Caco-2 (cell line): ENCODE measurements around the gene KDM6A. TPM values are rescaled to one million over a fixed set of nuclear protein-coding genes. Genes with fewer than 3 reads are reported as not detected.
A peak's percentile ranks its signal among the peaks of the same experiment; 100 is the strongest.
"Not testable (repeated sequence)": the region's sequence is repeated elsewhere in the genome, so short reads cannot be mapped to it uniquely, and the experiment has no call there.

Experiments
- BruUV-seq: library from RNA; stranded (reverse); fragments of 400-500 nt; replicated peaks from 2 replicates; lab custom pipeline; 2021; lab: Mats Ljungman, UMichigan
- CTCF ChIA-PET: fragments of 300-600 bp; sonication (Branson Sonifier 250); formaldehyde crosslinking; loops from one replicate; lab custom pipeline; 2022; ENCODE audit warnings: antibody characterized with exemption; lab: Charles Lee
- POLR2A ChIA-PET: fragments of 300-600 bp; sonication (Branson Sonifier 250); formaldehyde crosslinking; loops from one replicate; lab custom pipeline; 2022; ENCODE audit warnings: antibody characterized with exemption; lab: Charles Lee
- DNase-seq, 2 experiments: peaks; one replicate each; pipeline versions ENCODE4 v3.0.0 to v3.0.0-alpha.2; 2020 to 2022
- H3K27me3 ChIP-seq: replicated peaks from 2 replicates; pipeline ENCODE4 v1.6.0; 2011; ENCODE audit warnings: low read length; ENCODE audit not compliant: control insufficient read depth, insufficient read depth
- H3K36me3 ChIP-seq: 2 replicates; pipeline ENCODE4 v1.5.1; 2011; ENCODE audit warnings: low read length; ENCODE audit not compliant: control insufficient read depth, insufficient read depth
- H3K4me1 ChIP-seq: fragments of 250-450 bp; sonication (Bioruptor Pico); 2 replicates; pipeline ENCODE4 v1.5.1; 2020; ENCODE audit warnings: mild to moderate bottlenecking
- H3K4me3 ChIP-seq: 2 replicates; pipeline ENCODE4 v1.5.1; 2011; ENCODE audit warnings: low read depth, mild to moderate bottlenecking, control low read depth, low read length
- H3K9me3 ChIP-seq: fragments of 250-450 bp; sonication (Bioruptor Pico); 2 replicates; pipeline ENCODE4 v1.5.1; 2020; ENCODE audit warnings: mild to moderate bottlenecking, moderate library complexity
- H3K27ac Mint-ChIP-seq: one replicate; pipeline ENCODE4 v1.8.0; 2022; ENCODE audit warnings: mixed read lengths; ENCODE audit not compliant: unreplicated experiment
- H3K27me3 Mint-ChIP-seq: one replicate; pipeline ENCODE4 v1.8.0; 2022; ENCODE audit warnings: mixed read lengths; ENCODE audit not compliant: insufficient read depth, unreplicated experiment
- H3K36me3 Mint-ChIP-seq: one replicate; pipeline ENCODE4 v1.8.0; 2022; ENCODE audit warnings: mild to moderate bottlenecking, mixed read lengths; ENCODE audit not compliant: insufficient read depth, unreplicated experiment
- H3K4me1 Mint-ChIP-seq: one replicate; pipeline ENCODE4 v1.8.0; 2022; ENCODE audit warnings: low read depth, mixed read lengths; ENCODE audit not compliant: unreplicated experiment
- H3K4me3 Mint-ChIP-seq: one replicate; pipeline ENCODE4 v1.8.0; 2022; ENCODE audit warnings: mild to moderate bottlenecking, moderate library complexity, mixed read lengths; ENCODE audit not compliant: unreplicated experiment
- H3K9me3 Mint-ChIP-seq: one replicate; pipeline ENCODE4 v1.8.0; 2022; ENCODE audit warnings: mixed read lengths; ENCODE audit not compliant: unreplicated experiment
- CTCF ChIP-seq, 2 experiments: fragments of 200-600 bp in 1 of 2; IDR thresholded peaks; 1 replicate in 1 of 2; 2 replicates in 1 of 2; pipeline versions ENCODE4 v1.5.1 to v1.8.0; 2011 to 2022; ENCODE audit warnings: antibody characterized with exemption in 1 of 2, control low read depth in 1 of 2, inconsistent platforms in 1 of 2, low read depth in 1 of 2, low read length in 1 of 2, mild to moderate bottlenecking in 1 of 2, moderate library complexity in 1 of 2; ENCODE audit not compliant: insufficient read depth in 1 of 2, severe bottlenecking in 1 of 2, unreplicated experiment in 1 of 2
- intact Hi-C: fragments of 100-400 bp; cut with micrococcal nuclease; formaldehyde crosslinking; loops from one replicate; pipeline ENCODE4 v1.10.0; 2022; ENCODE audit not compliant: unreplicated experiment
- total RNA-seq: library from RNA; stranded (reverse); gene quantifications from 2 replicates; pipeline ENCODE4 v1.2.3, GENCODE V29; 2022

The KDM6A gene
- total RNA-seq, 1 experiment from 2014 or later, result 34.2 TPM

- intact Hi-C loops, result no loop called here
- Histone ChIP-seq H3K36me3 (no peaks in the 10 kb centered on the region), H3K27me3 (no peaks in the 10 kb centered on the region), H3K4me3 (no peak overlapping the region), H3K9me3 (no peaks in the 10 kb centered on the region), H3K4me1 (0 out of 2 replicates have a peak, but pooled peaks cover 3% of the 10 kb centered on the region)
- Mint-ChIP-seq H3K4me3 (no peak overlapping the region), H3K27me3 (no peaks in the 10 kb centered on the region), H3K4me1 (peaks cover 29% of the 10 kb centered on the region), H3K36me3 (peaks cover 41% of the 10 kb centered on the region), H3K27ac (peak overlapping the region; percentile 53), H3K9me3 (no peaks in the 10 kb centered on the region)
- no peak for DNase-seq
- CTCF ChIA-PET, result no interaction called here
- no peak for TF ChIP-seq CTCF (IDR thresholded peaks at IDR 0.05; ENCODE audit: insufficient read depth in 1 of 2, low read depth in 1 of 2, low read length in 1 of 2, severe bottlenecking in 1 of 2, unreplicated experiment in 1 of 2)
- BruUV-seq, result no TSS peak
- POLR2A ChIA-PET, result no interaction called here
Observed at GRCh38 chrX:44997282-44997812, 124.4 kb downstream of the KDM6A start.

- Mint-ChIP-seq H3K27ac (peak overlapping the region; percentile 53), H3K36me3 (peaks cover 36% of the 10 kb centered on the region), H3K4me3 (no peak overlapping the region), H3K4me1 (peaks cover 29% of the 10 kb centered on the region), H3K9me3 (no peaks in the 10 kb centered on the region), H3K27me3 (no peaks in the 10 kb centered on the region)
- intact Hi-C loops, result no loop called here
- H3K4me3 ChIP-seq, result no peak overlapping the region
- H3K27me3 ChIP-seq, result no peaks in the 10 kb centered on the region
- BruUV-seq, result no TSS peak
- POLR2A ChIA-PET, result no interaction called here
- CTCF ChIA-PET, result no interaction called here
- TF ChIP-seq CTCF (IDR thresholded peaks at IDR 0.05; ENCODE audit: insufficient read depth in 1 of 2, low read depth in 1 of 2, low read length in 1 of 2, severe bottlenecking in 1 of 2, unreplicated experiment in 1 of 2), result no peak
- H3K4me1 ChIP-seq, result 0 out of 2 replicates have a peak, but pooled peaks cover 3% of the 10 kb centered on the region
- H3K9me3 ChIP-seq, result no peaks in the 10 kb centered on the region
- no peaks in the 10 kb centered on the region for H3K36me3 ChIP-seq
- no peak for DNase-seq
Observed at GRCh38 chrX:44997888-44998287, 124.9 kb downstream of the KDM6A start.

- BruUV-seq, H3K4me3 Mint-ChIP-seq, H3K9me3 ChIP-seq, H3K27me3 ChIP-seq, DNase-seq, intact Hi-C loops, H3K4me1 ChIP-seq, H3K4me3 ChIP-seq, POLR2A ChIA-PET, H3K27ac Mint-ChIP-seq, H3K9me3 Mint-ChIP-seq, CTCF ChIA-PET, H3K27me3 Mint-ChIP-seq, H3K36me3 ChIP-seq: not testable (repeated sequence)
- H3K36me3 Mint-ChIP-seq, result peaks cover 32% of the 10 kb centered on the region
- peaks cover 38% of the 10 kb centered on the region for H3K4me1 Mint-ChIP-seq
Observed at GRCh38 chrX:44999237-44999636, 126.2 kb downstream of the KDM6A start.

- H3K4me3 ChIP-seq, CTCF ChIA-PET, H3K27me3 ChIP-seq, H3K36me3 ChIP-seq, H3K27me3 Mint-ChIP-seq, DNase-seq, H3K27ac Mint-ChIP-seq, H3K4me1 ChIP-seq, intact Hi-C loops, H3K9me3 ChIP-seq, BruUV-seq, POLR2A ChIA-PET, H3K9me3 Mint-ChIP-seq, H3K4me3 Mint-ChIP-seq: not testable (repeated sequence)
- peaks cover 33% of the 10 kb centered on the region for H3K4me1 Mint-ChIP-seq
- peaks cover 26% of the 10 kb centered on the region for H3K36me3 Mint-ChIP-seq
Observed at GRCh38 chrX:44999872-45000271, 126.9 kb downstream of the KDM6A start.
